GM18499 (cell line): ENCODE measurements around the gene IFIH1.

Experiments used
- ATAC-seq: cut with Tn5 transposase; IDR thresholded peaks from one replicate; pipeline ENCODE4 v1.9.1; 2021; ENCODE audit warnings: moderate number of reproducible peaks; ENCODE audit not compliant: insufficient read depth, unreplicated experiment

The IFIH1 gene

GRCh38 chr2:162226836-162227235, 91.6 kb downstream of the IFIH1 start:
- ATAC-seq: no peak

- peak; percentile 66 for ATAC-seq
Observed at GRCh38 chr2:162221064-162221463, 97.4 kb downstream of the IFIH1 start.

GRCh38 chr2:162220368-162220767, 98.1 kb downstream of the IFIH1 start:
- no peak for ATAC-seq

GRCh38 chr2:162219426-162219825, 99.1 kb downstream of the IFIH1 start:
- no peak for ATAC-seq

GRCh38 chr2:162217598-162217997, 100.9 kb downstream of the IFIH1 start:
- ATAC-seq: no peak
